HPDE6-E6E7 (cell line): ENCODE results near the gene WSCD2.

Experiments used
- DNase-seq: peaks from one replicate; pipeline ENCODE4 v3.0.0; 2011; ENCODE audit warnings: missing footprints; ENCODE audit errors: extremely low spot score

Gene WSCD2

DNA sequence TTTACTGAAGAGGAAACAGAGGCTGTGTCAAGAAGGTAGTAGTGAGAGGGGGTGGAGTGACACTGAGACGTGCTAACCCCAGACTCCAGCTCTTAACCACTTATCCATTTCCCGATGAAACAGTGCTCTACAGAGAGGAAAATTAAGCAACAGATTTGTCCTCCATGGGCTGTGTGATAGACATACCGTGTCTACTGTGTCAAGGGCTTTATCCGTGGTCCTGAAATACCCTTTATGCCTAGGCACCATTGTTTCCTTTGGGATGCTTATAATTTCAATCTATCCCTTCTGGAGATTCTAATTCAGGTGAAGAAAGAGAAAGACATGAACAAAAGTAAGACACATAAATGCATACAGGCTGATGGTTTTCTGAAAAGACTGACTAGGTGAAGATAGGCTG lies 138.4 kb downstream of the WSCD2 start:
- DNase-seq: no peak

DNA sequence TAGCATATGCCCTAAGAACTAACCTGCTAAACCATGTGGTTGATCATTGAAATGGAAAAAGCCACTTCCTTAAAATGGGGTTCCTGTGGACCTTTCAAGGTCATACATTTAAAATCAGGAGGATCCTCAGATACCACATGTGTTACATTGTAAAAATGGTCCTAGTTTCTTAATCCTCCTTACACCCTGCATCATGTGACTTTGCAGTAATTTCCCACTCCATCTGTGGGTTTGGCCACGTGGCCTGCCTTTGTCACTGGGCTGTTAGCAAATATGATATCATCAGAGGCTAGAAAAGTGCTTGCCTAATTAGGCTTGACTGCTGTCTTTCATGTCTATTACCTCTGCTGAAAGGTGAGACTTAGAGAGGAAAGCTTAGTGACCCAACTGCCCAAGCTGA lies 139.3 kb downstream of the WSCD2 start:
- no peak for DNase-seq

DNA sequence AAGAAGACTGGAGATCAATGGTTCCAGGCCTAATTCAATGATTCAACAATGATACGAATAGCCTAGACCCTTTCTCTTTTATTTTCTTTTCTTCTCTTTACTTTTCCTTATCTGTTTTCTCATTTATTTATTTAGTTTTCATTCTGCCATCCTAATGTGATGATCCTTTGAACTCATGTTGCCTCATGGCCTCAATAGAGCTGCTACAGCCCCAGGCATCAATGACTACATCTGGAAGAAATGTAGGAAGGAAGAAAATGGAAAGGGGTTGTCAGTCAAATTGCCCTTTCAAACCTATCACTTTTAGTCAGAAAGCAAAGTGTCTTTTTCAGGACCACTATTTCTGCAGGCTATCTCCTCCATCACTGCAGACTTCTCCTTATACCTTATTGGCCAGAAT lies 140.1 kb downstream of the WSCD2 start:
- no peak for DNase-seq

DNA sequence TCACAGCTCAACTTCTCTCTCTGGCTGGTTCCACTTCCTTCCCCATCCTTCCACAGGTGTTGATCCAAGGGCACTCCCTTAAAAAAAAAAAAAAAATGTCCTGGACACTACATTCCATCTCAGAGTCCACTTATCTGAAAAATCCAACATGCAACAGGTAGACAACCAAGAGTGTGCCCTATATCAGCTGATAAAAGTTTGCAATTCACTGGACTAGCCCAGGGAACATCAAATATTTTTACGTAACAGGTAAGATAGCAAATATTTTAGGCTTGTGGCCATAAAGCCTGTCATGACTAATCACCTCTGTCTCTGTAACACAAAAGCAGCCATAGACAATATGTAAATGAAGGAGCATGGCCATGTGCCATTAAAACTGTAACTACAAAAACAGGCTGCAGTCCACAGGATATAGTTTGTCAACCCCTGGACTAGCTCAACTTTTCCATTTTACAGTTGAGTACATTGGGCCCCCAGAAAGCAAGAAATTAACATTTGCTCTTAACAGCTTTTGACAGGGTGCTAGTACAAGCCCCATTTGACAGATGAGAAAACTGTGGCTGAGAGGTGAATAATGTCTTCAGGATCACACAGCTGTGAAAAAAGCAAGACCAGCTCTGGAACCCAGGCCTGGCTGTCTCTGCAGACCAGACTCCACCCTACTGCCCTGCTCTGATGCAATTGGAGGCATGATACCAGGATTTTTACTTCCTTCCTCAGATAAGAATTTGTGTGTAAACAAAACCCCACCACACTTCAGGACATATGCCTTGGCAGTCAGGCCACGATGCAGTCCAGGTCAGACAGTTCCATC lies 141.2 kb downstream of the WSCD2 start:
- no peak for DNase-seq

DNA sequence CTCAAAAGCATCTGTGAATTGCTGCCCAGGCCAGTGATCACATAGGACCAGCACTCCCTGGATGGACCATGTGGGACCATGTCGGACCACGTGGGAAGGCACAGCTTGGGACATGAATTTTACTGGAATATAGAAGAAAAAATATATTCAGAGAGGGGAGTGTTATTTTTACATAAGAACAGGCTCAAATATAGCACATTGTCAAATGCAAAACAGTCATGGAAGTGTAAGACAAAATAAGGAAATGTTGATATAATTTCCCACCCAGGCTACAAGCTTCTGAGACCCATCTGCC lies 141.7 kb downstream of the WSCD2 start:
- no peak for DNase-seq

DNA sequence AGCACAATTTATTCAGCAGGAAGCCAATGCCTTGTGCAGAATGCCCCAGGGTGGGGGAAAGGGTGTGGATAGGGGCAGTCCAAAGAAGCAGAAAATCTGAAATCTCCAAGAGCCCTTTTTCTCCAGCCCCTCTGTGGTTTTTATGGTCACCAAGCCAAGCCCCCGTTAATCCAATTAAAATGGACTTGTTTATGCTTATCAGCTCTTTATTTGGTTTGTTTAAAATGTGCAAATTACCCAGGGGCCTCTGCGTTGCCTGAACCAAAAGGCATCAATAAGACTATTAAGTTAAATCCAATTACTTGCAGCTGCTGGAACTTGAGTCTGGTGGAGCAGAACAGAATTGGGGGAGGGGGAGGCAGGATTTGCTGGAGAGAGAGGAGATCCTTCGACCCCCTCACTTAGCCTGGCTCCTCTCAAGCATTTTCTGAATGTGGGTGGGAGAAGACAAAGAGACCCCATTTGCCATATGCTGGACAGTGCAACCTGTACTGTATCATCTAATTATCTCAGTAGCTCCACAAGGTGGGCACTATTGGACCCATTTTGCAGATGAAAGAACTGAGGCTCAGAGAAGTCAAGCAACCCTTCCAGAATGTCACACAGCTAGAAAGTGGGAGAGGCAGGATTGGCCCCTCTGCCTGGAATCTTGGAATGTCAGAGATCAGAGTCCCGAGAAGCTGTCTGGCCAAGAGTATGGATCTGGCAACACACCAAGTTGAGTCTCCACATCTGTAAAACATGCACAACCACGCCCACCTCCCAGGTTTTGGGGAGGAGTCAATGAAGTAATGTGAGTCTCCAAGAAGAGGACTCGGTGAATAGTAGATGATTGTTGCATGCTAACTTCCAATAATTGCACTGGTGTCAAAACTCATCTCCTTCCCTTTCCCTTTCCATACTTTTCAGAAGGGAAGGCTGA lies 143.1 kb downstream of the WSCD2 start:
- no peak for DNase-seq

DNA sequence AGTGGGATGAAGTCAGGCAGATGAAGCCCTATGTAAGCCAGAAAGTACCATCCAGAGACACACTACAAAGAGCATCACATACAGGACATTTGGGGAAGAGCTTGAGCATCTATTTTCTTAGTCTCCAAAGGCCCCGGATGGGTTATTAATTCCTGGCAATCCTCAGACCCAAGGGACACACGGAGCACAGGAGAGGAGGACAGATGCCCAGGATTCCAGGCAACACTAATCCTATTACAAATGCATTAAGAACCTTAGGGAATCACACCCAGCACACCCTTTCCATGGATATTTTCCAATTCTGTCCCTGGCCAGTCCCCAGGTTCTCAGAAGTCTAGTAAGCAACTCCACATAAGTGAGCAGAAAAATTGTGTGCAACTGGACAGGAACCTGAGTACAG lies 144.1 kb downstream of the WSCD2 start:
- no peak for DNase-seq

DNA sequence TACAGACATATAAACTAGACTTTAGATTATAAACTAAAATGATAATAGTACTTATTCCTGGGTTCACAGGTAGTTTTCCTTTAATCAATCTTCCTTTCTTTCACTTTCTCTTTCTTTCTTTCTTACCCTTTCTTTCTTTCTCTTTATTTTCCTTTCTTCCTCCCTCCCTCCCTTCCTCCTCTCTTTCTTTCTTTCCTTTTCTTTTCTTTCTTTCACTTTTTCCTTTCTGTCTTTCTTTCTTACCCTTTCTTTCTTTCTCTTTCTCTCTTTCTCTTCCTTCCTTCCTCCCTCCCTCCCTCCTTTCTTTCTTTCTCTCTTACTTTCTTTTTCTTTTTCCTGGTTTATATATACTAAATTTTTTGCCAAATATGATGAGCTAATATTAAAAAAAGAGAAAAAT lies 148.5 kb downstream of the WSCD2 start:
- DNase-seq: no peak

DNA sequence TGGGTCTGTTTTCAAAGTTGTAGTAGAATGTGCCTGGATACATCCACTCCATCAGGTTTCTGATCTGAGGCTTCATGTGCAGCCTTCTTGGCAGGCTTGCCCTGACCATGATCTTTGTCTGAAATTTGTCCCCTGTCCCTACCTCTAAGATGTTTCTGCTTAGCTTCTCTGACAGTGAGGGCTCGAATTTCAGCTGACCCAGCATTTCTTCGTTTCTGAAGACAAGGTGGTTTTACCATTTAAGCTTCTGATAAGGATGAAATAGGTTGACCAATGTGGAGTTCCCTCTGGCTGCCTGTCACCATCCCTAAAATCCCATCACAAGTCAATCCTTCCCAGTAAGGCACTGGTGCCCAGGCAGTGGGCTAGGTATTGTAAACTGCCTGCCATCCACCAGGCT lies 153.1 kb downstream of the WSCD2 start:
- no peak for DNase-seq

DNA sequence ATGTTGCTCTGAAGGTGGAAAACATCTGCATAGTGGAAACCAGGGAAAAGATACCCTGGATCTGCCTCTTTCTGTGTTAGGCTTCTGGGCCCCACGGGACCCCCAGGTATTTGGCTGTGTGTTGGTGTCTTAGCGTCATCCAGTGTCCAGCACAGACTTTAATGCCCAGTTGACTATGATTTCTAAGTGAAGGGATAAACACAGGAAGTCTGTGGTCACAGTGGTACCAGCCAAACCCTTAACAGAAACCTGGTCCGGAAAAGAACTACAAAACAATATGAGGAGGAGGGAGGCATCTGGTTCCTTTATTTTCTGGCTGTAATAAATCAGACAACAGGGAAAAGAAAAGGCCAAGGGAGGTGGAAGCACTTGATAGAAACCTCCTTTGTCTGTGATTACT lies 153.6 kb downstream of the WSCD2 start:
- DNase-seq: no peak

DNA sequence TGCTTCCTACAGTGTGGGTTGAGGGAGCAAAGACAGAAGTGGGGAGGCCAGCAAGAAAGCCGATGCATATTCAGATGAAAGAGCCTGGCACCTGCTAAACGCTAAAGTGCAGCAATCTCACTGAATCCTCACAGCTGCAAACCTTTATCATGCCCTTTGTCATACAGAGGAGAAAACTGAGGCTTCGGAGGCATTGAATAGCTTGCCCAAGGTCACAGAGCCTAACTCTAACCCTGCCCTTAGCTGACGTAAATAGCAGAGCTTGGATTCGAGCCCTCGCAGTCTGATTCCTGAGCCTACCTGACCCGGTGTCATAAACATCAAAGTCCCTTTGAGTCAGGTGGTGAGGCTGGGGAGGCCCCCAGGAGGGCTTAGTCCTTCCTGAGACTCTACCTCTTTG lies 155.1 kb downstream of the WSCD2 start:
- no peak for DNase-seq

DNA sequence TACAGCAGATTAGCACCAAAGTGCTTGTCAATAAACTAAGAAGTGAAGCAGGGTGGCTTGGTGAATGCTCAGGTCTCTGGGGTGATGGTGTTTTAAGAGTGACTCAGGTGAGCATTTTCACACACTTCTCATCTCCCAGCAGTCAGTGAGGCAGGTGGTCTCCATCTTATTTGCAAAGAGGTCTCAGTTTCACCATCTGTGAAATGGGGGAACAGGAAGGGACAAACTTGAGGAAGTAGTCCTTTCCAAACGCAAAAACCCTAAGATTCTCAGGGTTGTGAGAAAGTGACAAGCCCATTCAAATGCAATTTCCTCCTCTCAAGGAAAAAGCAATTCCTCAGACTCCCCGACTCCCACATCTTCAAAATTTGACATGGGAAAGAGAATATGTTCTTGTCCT lies 155.9 kb downstream of the WSCD2 start:
- DNase-seq: no peak

DNA sequence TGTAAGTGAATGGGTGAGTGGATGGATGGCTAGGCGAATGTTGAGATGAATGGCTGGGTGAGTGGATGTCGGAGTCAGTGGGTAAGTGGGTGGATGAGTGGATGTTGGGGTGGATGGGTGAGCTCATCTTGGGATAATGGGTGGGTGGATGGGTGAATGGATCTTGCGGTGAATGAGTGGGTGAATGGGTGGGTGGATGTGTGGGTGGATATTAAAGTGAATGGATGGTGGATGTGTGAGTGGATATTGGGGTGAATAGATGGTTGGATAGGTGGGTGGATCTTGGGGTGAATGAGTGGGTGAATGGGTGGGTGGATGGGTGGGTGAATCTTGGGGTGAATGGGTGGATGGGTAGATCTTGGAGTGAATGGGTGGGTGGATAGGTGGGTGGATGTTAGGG lies 158.1 kb downstream of the WSCD2 start:
- DNase-seq: no peak

DNA sequence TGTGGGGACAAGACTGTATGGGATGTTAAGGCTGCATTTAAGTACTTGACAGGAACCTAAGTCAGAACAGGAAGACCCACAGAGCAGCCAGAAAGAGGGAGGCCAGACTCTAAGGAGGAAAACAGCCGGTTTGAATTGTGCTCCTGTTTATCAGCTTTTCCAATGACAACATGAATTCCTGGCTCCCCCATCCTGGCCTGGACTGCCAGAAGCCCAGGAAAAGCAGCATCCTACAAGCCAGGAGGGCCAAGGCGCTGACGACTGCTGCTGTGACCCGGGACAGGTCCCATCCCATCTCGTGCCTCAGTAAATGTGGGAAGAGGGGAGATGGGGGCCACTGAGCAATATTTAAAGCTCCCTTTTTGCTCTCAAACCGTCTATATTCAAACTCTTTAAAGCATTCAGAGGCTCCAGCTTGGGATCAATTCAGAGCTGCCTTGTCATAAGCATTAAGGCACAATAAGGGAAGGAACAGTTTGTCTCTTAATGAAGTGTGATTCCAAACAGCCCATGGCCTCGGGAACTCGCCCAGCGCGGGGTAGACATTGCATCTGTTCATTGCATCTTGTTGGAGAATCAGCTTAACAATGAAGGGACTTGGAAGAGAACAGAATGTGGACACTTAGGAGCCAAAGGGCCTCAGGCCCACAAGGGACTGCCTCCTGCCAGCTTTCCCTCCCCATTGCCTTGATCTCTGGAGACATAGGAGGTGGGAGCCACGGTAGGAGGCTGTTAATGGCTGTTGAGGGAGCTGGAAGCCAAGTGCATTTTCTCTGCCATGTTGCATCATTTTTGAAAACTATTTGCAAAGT lies 160.5 kb downstream of the WSCD2 start:
- no peak for DNase-seq

DNA sequence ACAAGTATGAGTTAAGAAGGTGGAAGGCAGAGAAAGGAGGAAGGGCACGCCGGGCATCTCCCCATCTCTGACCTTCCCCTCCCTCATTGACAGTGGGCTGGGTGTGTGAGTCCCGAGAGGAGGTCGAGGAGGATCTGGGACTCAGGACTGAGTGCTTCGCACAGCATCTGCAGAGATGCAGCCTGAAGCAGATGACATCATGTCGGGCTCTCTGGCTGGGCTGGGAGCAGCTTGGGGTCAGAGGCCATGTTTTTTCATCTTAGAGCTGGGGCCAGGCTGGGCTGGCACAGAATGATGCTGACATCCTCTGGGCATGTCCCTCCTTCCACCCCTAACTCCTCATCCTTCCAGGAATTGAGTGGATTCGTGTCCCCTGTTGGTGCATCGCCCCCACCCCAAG lies 166.6 kb downstream of the WSCD2 start:
- no peak for DNase-seq

DNA sequence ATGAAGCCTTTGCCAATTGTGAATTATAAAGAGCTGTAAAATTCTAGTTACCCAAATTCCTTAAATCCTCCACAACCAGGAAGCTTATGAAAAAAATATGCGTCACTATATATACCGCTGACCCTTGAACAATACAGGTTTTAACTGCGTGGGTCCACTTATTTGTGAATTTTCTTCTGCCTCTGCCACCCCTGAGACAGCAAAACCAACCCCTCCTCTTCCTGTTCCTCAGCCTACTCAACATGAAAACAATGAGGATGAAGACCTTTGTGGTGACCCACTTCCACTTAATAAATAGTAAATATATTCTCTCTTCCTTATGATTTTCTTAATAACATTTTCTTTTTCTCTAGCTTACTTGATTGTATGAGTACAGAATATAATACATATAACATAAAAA lies 167.9 kb downstream of the WSCD2 start:
- DNase-seq: no peak

DNA sequence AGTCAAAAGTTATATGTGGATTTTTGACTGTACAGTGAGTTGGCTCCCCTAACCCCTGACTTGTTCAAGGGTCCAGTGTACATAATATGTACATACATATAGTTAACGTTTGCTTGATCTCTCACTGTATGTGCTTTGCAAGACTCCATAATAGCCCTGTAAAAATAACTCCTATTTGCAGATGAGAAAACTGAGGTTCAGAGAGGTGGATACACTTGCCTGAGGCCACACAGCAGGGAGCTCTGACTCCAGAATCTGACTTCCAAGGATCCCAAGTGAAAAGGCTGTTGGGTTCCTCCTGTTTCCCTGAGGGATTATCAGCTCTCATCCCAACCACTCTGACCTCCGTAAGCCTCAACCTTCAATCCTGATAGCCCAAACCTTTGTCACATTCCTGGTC lies 168.3 kb downstream of the WSCD2 start:
- DNase-seq: no peak

DNA sequence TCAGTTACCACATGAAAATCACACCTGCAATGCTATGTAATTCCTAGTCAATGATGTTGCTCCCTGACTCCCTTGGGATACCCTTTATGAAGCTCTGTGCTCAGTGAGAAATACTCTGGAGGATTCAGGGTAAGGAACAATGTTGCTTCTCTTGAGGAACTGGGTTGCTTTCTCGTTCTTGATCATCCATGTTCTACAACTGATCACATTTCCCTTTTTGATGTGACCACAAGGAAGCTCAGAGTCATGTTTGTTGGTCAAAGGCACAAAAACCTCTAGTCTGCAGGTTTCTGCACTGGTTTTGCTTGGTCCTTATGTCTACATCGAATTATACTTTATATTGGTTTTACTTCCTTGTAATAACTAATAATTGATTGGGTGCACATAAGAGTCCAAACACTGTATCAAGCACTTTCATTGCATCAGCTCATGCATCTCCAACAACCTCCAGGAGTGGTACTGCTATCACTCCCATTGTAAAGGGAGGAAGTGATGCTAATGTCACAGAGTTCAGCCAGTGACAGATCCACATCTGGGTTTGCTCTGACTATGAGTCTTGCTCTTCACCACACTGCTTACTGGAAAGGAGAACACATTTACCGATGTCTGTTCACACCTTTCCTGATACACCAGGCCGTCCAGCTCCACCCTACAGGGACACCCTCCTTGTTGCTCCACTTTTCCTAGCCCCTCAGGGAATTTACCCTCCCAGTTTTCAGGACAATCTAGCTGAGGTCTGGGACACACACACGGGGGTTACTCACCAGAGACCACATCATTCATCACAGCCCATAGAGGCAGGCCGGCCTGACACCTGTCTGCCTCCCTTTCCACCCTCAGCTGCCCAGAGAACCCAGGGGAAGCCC lies 169.0 kb downstream of the WSCD2 start:
- DNase-seq: no peak

DNA sequence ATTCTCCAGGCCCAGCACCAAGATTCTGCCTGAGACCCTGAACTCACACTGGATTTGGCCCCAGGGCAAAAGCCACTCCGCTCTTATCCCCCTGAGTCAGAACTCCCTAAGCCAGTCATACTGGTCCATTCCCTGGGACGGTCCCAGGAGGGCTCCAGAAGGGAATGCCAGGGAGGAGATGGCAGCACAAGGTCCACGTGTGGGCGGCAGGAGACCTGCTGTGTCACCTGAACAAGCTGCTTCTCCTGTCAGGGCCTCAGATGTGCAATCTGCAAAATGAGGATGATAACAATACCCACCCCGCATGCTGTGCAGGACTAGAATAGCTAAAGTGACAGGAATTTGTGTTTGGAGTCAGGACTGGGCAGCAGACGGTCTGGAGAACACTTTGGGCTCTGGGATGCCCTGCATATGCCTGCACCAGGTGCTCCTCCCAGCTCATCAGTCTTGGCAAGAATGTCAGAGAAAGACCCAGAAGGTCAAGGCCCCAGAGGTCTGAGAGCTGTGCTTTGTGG lies 169.7 kb downstream of the WSCD2 start:
- DNase-seq: no peak

DNA sequence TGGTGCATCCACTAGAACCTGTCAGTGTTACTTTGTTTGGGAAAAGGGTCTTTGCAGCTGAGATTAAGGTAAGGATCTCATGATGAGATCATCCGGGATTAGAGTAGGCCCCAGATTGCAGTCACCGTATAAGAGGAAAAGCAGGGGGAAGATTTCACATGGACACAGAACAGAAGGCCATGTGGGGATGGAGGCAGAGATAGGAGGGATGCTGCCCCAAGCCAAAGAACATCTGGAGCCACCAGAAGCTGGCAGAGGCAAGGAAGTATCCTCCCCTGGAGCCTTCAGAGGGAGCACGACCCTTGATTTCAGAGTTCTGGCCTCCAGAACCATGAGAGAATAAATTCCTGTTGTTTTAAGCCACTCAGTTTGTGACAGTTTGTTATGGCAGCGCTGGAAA lies 170.4 kb downstream of the WSCD2 start:
- DNase-seq: no peak
